NB4 (cell line): Measurements from ENCODE around the gene TTC1.

Source experiments
- CTCF ChIP-seq: IDR thresholded peaks from one replicate; pipeline ENCODE4 v1.5.1; 2012; ENCODE audit warnings: low read depth, low read length
- MAX ChIP-seq: IDR thresholded peaks from 2 replicates; pipeline ENCODE4 v1.6.1; 2011; ENCODE audit warnings: low read depth, low read length
- MYC ChIP-seq: IDR thresholded peaks from 2 replicates; pipeline ENCODE4 v1.6.1; 2011; ENCODE audit warnings: low read depth, low read length
- POLR2A ChIP-seq: IDR thresholded peaks from 2 replicates; pipeline ENCODE4 v1.6.1; 2011; ENCODE audit warnings: mild to moderate bottlenecking; ENCODE audit not compliant: insufficient read length; ENCODE audit errors: extremely low read depth

- no peak for TF ChIP-seq CTCF
- TF ChIP-seq POLR2A, result no peak
- TF ChIP-seq MAX, result no peak
- no peak for TF ChIP-seq MYC
Measured at GRCh38 chr5:160084144-160084543, 75.2 kb downstream of the TTC1 start.
